Memory B cell (primary cell): ENCODE results near the gene ANKRD27.

Experiments used
- ATAC-seq: fragments of 150-1000 bp; cut with Tn5 transposase; 2 replicates; pipeline ENCODE4 v1.10.0; 2021; ENCODE audit warnings: low read depth, mild to moderate bottlenecking, moderate library complexity
- DNase-seq, 2 donors: peaks; one replicate each; pipeline ENCODE4 v3.0.0; 2022; ENCODE audit warnings: low spot score in 2 of 2
- H3K27ac Mint-ChIP-seq: one replicate; pipeline ENCODE4 v1.8.0; 2022; ENCODE audit warnings: mild to moderate bottlenecking, moderate library complexity, mixed read lengths
- H3K27me3 Mint-ChIP-seq: one replicate; pipeline ENCODE4 v1.8.0; 2022; ENCODE audit warnings: mixed read lengths
- H3K36me3 Mint-ChIP-seq: one replicate; pipeline ENCODE4 v1.8.0; 2022; ENCODE audit warnings: mild to moderate bottlenecking, mixed read lengths
- H3K4me1 Mint-ChIP-seq: one replicate; pipeline ENCODE4 v1.8.0; 2022; ENCODE audit warnings: mixed read lengths
- H3K4me3 Mint-ChIP-seq: one replicate; pipeline ENCODE4 v1.8.0; 2022; ENCODE audit warnings: mild to moderate bottlenecking, moderate library complexity, mixed read lengths
- H3K9me3 Mint-ChIP-seq: one replicate; pipeline ENCODE4 v1.8.0; 2022; ENCODE audit warnings: mixed read lengths

The ANKRD27 gene

GRCh38 chr19:32624410-32624809 lies 50.6 kb downstream of the ANKRD27 start:
- Mint-ChIP-seq H3K27ac (no peak overlapping the region), H3K36me3 (peaks cover 42% of the 10 kb centered on the region), H3K27me3 (no peaks in the 10 kb centered on the region), H3K4me1 (no peaks in the 10 kb centered on the region), H3K9me3 (no peaks in the 10 kb centered on the region), H3K4me3 (no peak overlapping the region)
- no peak for ATAC-seq
- no peak for DNase-seq

DNA sequence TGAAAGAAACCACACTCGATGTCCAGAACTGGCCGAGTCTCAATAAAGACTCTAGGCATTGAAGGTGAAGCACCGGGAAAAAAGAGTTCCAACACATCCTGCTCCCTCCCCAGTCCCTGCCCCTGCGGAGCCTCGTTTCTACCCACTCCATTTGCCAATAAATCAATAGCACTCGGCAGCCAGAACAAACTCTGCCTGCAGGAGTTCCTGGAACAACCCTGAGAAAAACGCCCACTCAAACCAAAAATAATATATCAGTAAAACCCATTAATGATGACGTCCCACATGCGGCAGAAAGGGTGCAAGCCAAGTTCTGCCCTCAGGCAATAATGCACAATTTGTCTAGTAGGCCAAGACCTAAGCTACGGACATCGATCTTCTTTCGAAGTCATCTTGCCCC lies 53.0 kb downstream of the ANKRD27 start:
- H3K36me3 Mint-ChIP-seq, result peaks cover 44% of the 10 kb centered on the region

GRCh38 chr19:32619051-32619685 lies 55.8 kb downstream of the ANKRD27 start:
- Mint-ChIP-seq H3K9me3 (no peaks in the 10 kb centered on the region), H3K4me3 (no peak overlapping the region), H3K36me3 (peaks cover 46% of the 10 kb centered on the region), H3K27me3 (no peaks in the 10 kb centered on the region), H3K4me1 (no peaks in the 10 kb centered on the region), H3K27ac (no peak overlapping the region)
- DNase-seq, result no peak
- ATAC-seq, result no peak

More for the DNA sequence above, 53.0 kb downstream of the ANKRD27 start:
- H3K27me3 Mint-ChIP-seq, result no peaks in the 10 kb centered on the region
- no peaks in the 10 kb centered on the region for H3K4me1 Mint-ChIP-seq
- H3K27ac Mint-ChIP-seq, result no peak overlapping the region
- ATAC-seq (no peak), DNase-seq (no peak)
- no peaks in the 10 kb centered on the region for H3K9me3 Mint-ChIP-seq
- no peak overlapping the region for H3K4me3 Mint-ChIP-seq

- H3K36me3 Mint-ChIP-seq, result peaks cover 49% of the 10 kb centered on the region
- H3K4me1 Mint-ChIP-seq, result no peaks in the 10 kb centered on the region
- H3K4me3 Mint-ChIP-seq, result no peak overlapping the region
- H3K9me3 Mint-ChIP-seq, result no peaks in the 10 kb centered on the region
- ATAC-seq (no peak), DNase-seq (no peak)
- no peaks in the 10 kb centered on the region for H3K27me3 Mint-ChIP-seq
- H3K27ac Mint-ChIP-seq, result no peak overlapping the region
Measured at GRCh38 chr19:32615569-32615968, 59.4 kb downstream of the ANKRD27 start.

- H3K4me1 Mint-ChIP-seq, result no peaks in the 10 kb centered on the region
- DNase-seq (no peak), ATAC-seq (no peak)
- no peak overlapping the region for H3K4me3 Mint-ChIP-seq
- H3K27me3 Mint-ChIP-seq, result no peaks in the 10 kb centered on the region
- H3K9me3 Mint-ChIP-seq, result no peaks in the 10 kb centered on the region
- H3K27ac Mint-ChIP-seq, result no peak overlapping the region
- H3K36me3 Mint-ChIP-seq, result peaks cover 49% of the 10 kb centered on the region
Measured at GRCh38 chr19:32614916-32615315, 60.1 kb downstream of the ANKRD27 start.

- Mint-ChIP-seq H3K4me3 (no peak overlapping the region), H3K9me3 (no peaks in the 10 kb centered on the region), H3K27me3 (no peaks in the 10 kb centered on the region), H3K36me3 (peaks cover 43% of the 10 kb centered on the region), H3K27ac (no peak overlapping the region), H3K4me1 (no peaks in the 10 kb centered on the region)
- no peak for ATAC-seq
- DNase-seq, result no peak
Measured at GRCh38 chr19:32613008-32613407, 62.0 kb downstream of the ANKRD27 start.

DNA sequence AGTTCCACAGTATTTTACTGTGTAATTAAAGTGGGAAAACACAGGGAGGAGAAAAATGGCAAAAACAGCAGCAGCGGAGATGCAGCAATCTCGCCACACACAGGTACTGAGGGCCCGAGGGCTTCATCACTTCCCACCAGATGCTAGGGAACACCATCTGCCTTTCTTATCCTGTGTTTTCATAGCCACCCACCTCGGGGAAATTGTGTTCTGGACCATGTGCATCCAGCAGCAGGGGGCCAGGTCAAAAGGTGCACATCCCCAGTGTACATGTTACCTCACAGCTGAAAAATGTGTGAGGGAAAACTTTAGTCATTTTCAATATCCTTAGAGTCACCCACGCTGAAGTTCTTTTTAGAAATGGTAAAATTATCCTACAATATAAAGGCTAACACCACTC lies 63.8 kb downstream of the ANKRD27 start:
- H3K4me1 Mint-ChIP-seq, result no peaks in the 10 kb centered on the region
- H3K27ac Mint-ChIP-seq, result no peak overlapping the region
- H3K27me3 Mint-ChIP-seq, result no peaks in the 10 kb centered on the region
- no peak overlapping the region for H3K4me3 Mint-ChIP-seq
- DNase-seq, result no peak
- no peak for ATAC-seq
- no peaks in the 10 kb centered on the region for H3K9me3 Mint-ChIP-seq
- H3K36me3 Mint-ChIP-seq, result peaks cover 42% of the 10 kb centered on the region

GRCh38 chr19:32607479-32607878 lies 67.5 kb downstream of the ANKRD27 start:
- Mint-ChIP-seq H3K27ac (no peak overlapping the region), H3K4me1 (no peaks in the 10 kb centered on the region), H3K27me3 (no peaks in the 10 kb centered on the region), H3K4me3 (no peak overlapping the region), H3K36me3 (peaks cover 24% of the 10 kb centered on the region), H3K9me3 (no peaks in the 10 kb centered on the region)
- ATAC-seq (no peak), DNase-seq (no peak)

- peaks cover 19% of the 10 kb centered on the region for H3K36me3 Mint-ChIP-seq
- no peak for ATAC-seq
Measured at GRCh38 chr19:32606289-32606688, 68.7 kb downstream of the ANKRD27 start.

DNA sequence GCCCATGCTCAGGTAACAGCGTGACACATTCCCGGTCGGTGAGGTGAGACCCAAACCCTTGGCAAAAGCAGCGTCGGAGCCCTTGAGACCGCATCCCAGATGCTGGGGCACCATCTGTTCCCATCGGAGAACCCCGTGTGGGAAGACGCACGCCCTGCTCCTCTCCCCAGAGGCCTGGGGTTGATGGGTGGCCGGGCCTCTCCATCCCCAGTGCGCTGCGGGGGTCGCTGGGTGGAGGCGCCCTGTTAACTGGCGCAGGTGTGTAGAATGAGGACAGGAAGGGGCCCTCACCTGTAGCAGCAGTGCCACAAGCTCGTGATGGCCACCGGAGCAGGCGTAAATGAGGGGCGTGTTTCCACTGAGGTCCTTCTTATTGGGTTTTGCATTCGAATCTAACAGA lies 69.4 kb downstream of the ANKRD27 start:
- Mint-ChIP-seq H3K27me3 (no peaks in the 10 kb centered on the region), H3K9me3 (no peaks in the 10 kb centered on the region), H3K4me1 (no peaks in the 10 kb centered on the region), H3K4me3 (no peak overlapping the region), H3K36me3 (peaks cover 17% of the 10 kb centered on the region), H3K27ac (no peak overlapping the region)
- ATAC-seq (no peak), DNase-seq (no peak)

More at GRCh38 chr19:32606289-32606688, 68.7 kb downstream of the ANKRD27 start:
- DNase-seq, result no peak
- Mint-ChIP-seq H3K4me1 (no peaks in the 10 kb centered on the region), H3K9me3 (no peaks in the 10 kb centered on the region), H3K27me3 (no peaks in the 10 kb centered on the region), H3K4me3 (no peak overlapping the region), H3K27ac (no peak overlapping the region)

GRCh38 chr19:32603961-32604360 lies 71.0 kb downstream of the ANKRD27 start:
- Mint-ChIP-seq H3K4me3 (no peak overlapping the region), H3K36me3 (peaks cover 18% of the 10 kb centered on the region), H3K9me3 (no peaks in the 10 kb centered on the region), H3K27me3 (no peaks in the 10 kb centered on the region), H3K27ac (no peak overlapping the region), H3K4me1 (no peaks in the 10 kb centered on the region)
- ATAC-seq, result no peak
- no peak for DNase-seq

DNA sequence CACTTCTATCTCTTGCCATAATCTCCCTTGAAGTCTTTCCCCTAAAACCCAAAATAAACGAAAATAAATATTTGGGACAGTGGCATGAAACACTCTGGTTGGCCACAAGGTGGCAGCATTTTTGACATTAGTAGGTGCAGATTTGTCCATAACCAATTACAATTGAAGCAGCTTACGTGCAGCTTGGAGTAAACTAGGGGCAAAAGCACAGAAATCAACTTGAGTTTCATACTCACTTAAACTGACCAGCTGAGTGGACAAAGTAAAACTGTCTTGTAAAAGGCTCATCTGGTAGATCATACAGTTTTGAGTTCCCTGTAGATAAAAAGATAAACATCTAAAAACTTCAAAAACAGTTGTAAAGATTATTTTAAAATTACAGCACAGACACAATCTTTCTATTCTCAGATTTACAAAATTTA lies 75.2 kb downstream of the ANKRD27 start:
- H3K4me3 Mint-ChIP-seq, result no peak overlapping the region
- no peaks in the 10 kb centered on the region for H3K9me3 Mint-ChIP-seq
- H3K27me3 Mint-ChIP-seq, result no peaks in the 10 kb centered on the region
- H3K4me1 Mint-ChIP-seq, result no peaks in the 10 kb centered on the region
- H3K27ac Mint-ChIP-seq, result no peak overlapping the region
- peaks cover 22% of the 10 kb centered on the region for H3K36me3 Mint-ChIP-seq
- ATAC-seq (peak; percentile 62), DNase-seq (peak; percentile 30 to 43)

- peaks cover 24% of the 10 kb centered on the region for H3K36me3 Mint-ChIP-seq
- DNase-seq, result no peak
- H3K9me3 Mint-ChIP-seq, result no peaks in the 10 kb centered on the region
- no peak overlapping the region for H3K4me3 Mint-ChIP-seq
- no peaks in the 10 kb centered on the region for H3K27me3 Mint-ChIP-seq
- ATAC-seq, result no peak
- no peak overlapping the region for H3K27ac Mint-ChIP-seq
- no peaks in the 10 kb centered on the region for H3K4me1 Mint-ChIP-seq
Measured at GRCh38 chr19:32599258-32599657, 75.7 kb downstream of the ANKRD27 start.

DNA sequence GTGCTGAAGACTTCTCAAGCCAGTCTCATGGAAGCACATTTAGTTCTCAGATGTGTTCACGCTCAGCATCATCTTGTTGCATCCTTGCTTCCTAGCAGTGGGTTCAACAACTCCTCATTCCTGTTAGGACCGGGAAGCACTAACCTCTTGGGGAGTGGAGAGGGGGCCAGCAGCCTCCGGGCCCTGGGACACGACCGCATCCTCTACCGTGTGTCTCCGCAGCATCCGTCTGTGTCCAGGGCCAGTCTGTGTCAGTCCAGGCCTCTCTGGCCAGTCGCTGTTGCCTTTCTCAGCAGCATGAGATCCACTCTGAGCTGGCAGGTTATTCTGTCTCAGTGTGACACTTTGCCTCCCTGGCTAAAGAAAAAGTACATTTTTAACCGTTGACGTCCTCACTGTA lies 77.0 kb downstream of the ANKRD27 start:
- Mint-ChIP-seq H3K4me3 (no peak overlapping the region), H3K9me3 (no peaks in the 10 kb centered on the region), H3K36me3 (peaks cover 28% of the 10 kb centered on the region), H3K27ac (no peak overlapping the region), H3K4me1 (no peaks in the 10 kb centered on the region), H3K27me3 (no peaks in the 10 kb centered on the region)
- ATAC-seq (no peak), DNase-seq (no peak)

- H3K9me3 Mint-ChIP-seq, result peaks cover 2% of the 10 kb centered on the region
- DNase-seq, result no peak
- no peak overlapping the region for H3K4me3 Mint-ChIP-seq
- peaks cover 3% of the 10 kb centered on the region for H3K4me1 Mint-ChIP-seq
- no peak for ATAC-seq
- no peak overlapping the region for H3K27ac Mint-ChIP-seq
- peaks cover 35% of the 10 kb centered on the region for H3K36me3 Mint-ChIP-seq
- H3K27me3 Mint-ChIP-seq, result no peaks in the 10 kb centered on the region
Measured at GRCh38 chr19:32595491-32595890, 79.5 kb downstream of the ANKRD27 start.
